Thymus (tissue), 11 donors: Measurements from ENCODE around the gene OVOL1. TPM values are rescaled to one million over a fixed set of nuclear protein-coding genes. Genes with fewer than 3 reads are reported as not detected.

Experiments
- DNase-seq, 9 donors: peaks; one replicate each; pipeline ENCODE4 v3.0.0-alpha.2; 2013; ENCODE audit warnings: low spot score in 9 of 9, low read depth in 6 of 9, missing footprints in 1 of 9
- H3K27ac ChIP-seq, 2 donors: one replicate each; pipeline ENCODE4 v1.5.1; 2013; ENCODE audit warnings: control low read depth in 1 of 2, low read depth in 1 of 2, low read length in 1 of 2, mild to moderate bottlenecking in 1 of 2, moderate library complexity in 1 of 2
- H3K27me3 ChIP-seq, 2 donors: one replicate each; pipeline ENCODE4 v1.5.1; 2013; ENCODE audit warnings: low read length in 1 of 2; ENCODE audit not compliant: control insufficient read depth in 2 of 2, insufficient read depth in 1 of 2
- H3K36me3 ChIP-seq, 2 donors: one replicate each; pipeline ENCODE4 v1.5.1; 2013; ENCODE audit warnings: low read length in 1 of 2, mild to moderate bottlenecking in 1 of 2, moderate library complexity in 1 of 2; ENCODE audit not compliant: control insufficient read depth in 2 of 2, insufficient read depth in 2 of 2
- H3K4me1 ChIP-seq, 2 donors: one replicate each; pipeline ENCODE4 v1.5.1; 2013; ENCODE audit warnings: low read length in 2 of 2; ENCODE audit not compliant: control insufficient read depth in 2 of 2, insufficient read depth in 2 of 2
- H3K4me3 ChIP-seq, 2 donors: one replicate each; pipeline ENCODE4 v1.5.1; 2013; ENCODE audit warnings: low read length in 2 of 2, control low read depth in 1 of 2, mild to moderate bottlenecking in 1 of 2
- H3K9me3 ChIP-seq, 2 donors: one replicate each; pipeline ENCODE4 v1.5.1; 2013; ENCODE audit warnings: low read length in 1 of 2, mild to moderate bottlenecking in 1 of 2; ENCODE audit not compliant: control insufficient read depth in 2 of 2, insufficient read depth in 1 of 2
- WGBS: extraction: QIAGEN DNeasy Blood & Tissue Kit; methylation state at CpG from one replicate; pipeline ENCODE4 v1.1.7; 2013; 5-methylcytosine and 5-hydroxymethylcytosine counted together
- polyA plus RNA-seq: library from polyadenylated mRNA; stranded (reverse); fragments of 200-250 nt; gene quantifications from one replicate; pipeline ENCODE4 v1.2.3, GENCODE V29; 2013
- total RNA-seq: library from RNA; stranded (reverse); fragments of 120-200 nt; gene quantifications from one replicate; pipeline ENCODE4 v1.2.4, GENCODE V29; 2013
- donor health status: healthy.

OVOL1 gene
- total and polyA plus RNA-seq, 2 donors: 0.47 to 1.3 TPM

- DNase-seq: peak in 2 of 9 donors; percentile 19 to 57
- Histone ChIP-seq H3K36me3 (no peaks in the 10 kb centered on the region), H3K27ac (no peak overlapping the region), H3K4me1 (peaks cover 41 to 54% of the 10 kb centered on the region in 2 donors), H3K4me3 (peak overlapping the region; percentile 8 to 37), H3K27me3 (peaks cover 38 to 89% of the 10 kb centered on the region in 2 donors), H3K9me3 (peaks cover 0 to 26% of the 10 kb centered on the region in 2 donors)
- 6% methylated on average over 64 of the region's 64 CpGs for WGBS
Observed at GRCh38 chr11:65787649-65788622, 1.1 kb downstream of the OVOL1 start.

GRCh38 chr11:65788821-65789220 lies 2.0 kb downstream of the OVOL1 start:
- no peak for DNase-seq
- H3K27me3 ChIP-seq: peaks cover 38 to 94% of the 10 kb centered on the region in 2 donors
- peaks cover 0 to 26% of the 10 kb centered on the region in 2 donors for H3K9me3 ChIP-seq
- no peak overlapping the region for H3K27ac ChIP-seq
- H3K4me3 ChIP-seq: no peak overlapping the region
- no peaks in the 10 kb centered on the region for H3K36me3 ChIP-seq
- peaks cover 41 to 50% of the 10 kb centered on the region in 2 donors for H3K4me1 ChIP-seq
- 90% methylated on average over 6 of the region's 6 CpGs for WGBS

GRCh38 chr11:65789230-65790103 lies 2.6 kb downstream of the OVOL1 start:
- Histone ChIP-seq H3K27ac (no peak overlapping the region), H3K36me3 (no peaks in the 10 kb centered on the region), H3K4me3 (no peak overlapping the region), H3K4me1 (peaks cover 36 to 43% of the 10 kb centered on the region in 2 donors), H3K9me3 (peaks cover 0 to 22% of the 10 kb centered on the region in 2 donors), H3K27me3 (peaks cover 38 to 91% of the 10 kb centered on the region in 2 donors)
- DNase-seq: no peak
- 82% methylated on average over 14 of the region's 14 CpGs for WGBS

GRCh38 chr11:65790104-65790901 lies 3.4 kb downstream of the OVOL1 start:
- Histone ChIP-seq H3K4me3 (no peak overlapping the region), H3K4me1 (peaks cover 32 to 35% of the 10 kb centered on the region in 2 donors), H3K27ac (no peak overlapping the region), H3K9me3 (peaks cover 0 to 22% of the 10 kb centered on the region in 2 donors), H3K27me3 (peaks cover 38 to 91% of the 10 kb centered on the region in 2 donors), H3K36me3 (no peaks in the 10 kb centered on the region)
- WGBS: 97% methylated on average over 13 of the region's 13 CpGs
- DNase-seq: no peak

GRCh38 chr11:65790902-65791650 lies 4.2 kb downstream of the OVOL1 start:
- H3K4me1 ChIP-seq: peaks cover 25 to 27% of the 10 kb centered on the region in 2 donors
- H3K27me3 ChIP-seq: peaks cover 38 to 89% of the 10 kb centered on the region in 2 donors
- 88% methylated on average over 18 of the region's 18 CpGs for WGBS
- no peak overlapping the region for H3K4me3 ChIP-seq
- H3K36me3 ChIP-seq: no peaks in the 10 kb centered on the region
- no peak overlapping the region for H3K27ac ChIP-seq
- H3K9me3 ChIP-seq: peaks cover 0 to 16% of the 10 kb centered on the region in 2 donors
- DNase-seq: no peak

- no peak overlapping the region for H3K4me3 ChIP-seq
- peak in 2 of 9 donors; percentile 36 to 81 for DNase-seq
- H3K4me1 ChIP-seq: peaks cover 20 to 22% of the 10 kb centered on the region in 2 donors
Observed at GRCh38 chr11:65791719-65792213, 4.9 kb downstream of the OVOL1 start.

GRCh38 chr11:65792456-65792855 lies 5.6 kb downstream of the OVOL1 start:
- Histone ChIP-seq H3K9me3 (peaks cover 0 to 14% of the 10 kb centered on the region in 2 donors), H3K4me3 (no peak overlapping the region), H3K36me3 (no peaks in the 10 kb centered on the region), H3K27ac (no peak overlapping the region), H3K27me3 (peaks cover 31 to 88% of the 10 kb centered on the region in 2 donors), H3K4me1 (peaks cover 15 to 17% of the 10 kb centered on the region in 2 donors)
- DNase-seq: no peak
- WGBS: 90% methylated on average over 16 of the region's 16 CpGs

More at GRCh38 chr11:65791719-65792213, 4.9 kb downstream of the OVOL1 start:
- WGBS: 20% methylated on average over 13 of the region's 13 CpGs
- H3K36me3 ChIP-seq: no peaks in the 10 kb centered on the region
- peaks cover 0 to 14% of the 10 kb centered on the region in 2 donors for H3K9me3 ChIP-seq
- peaks cover 34 to 89% of the 10 kb centered on the region in 2 donors for H3K27me3 ChIP-seq
- H3K27ac ChIP-seq: no peak overlapping the region
